CD4-positive, alpha-beta T cell treated with Interleukin-4 for 1 hour (primary cell): ENCODE measurements around the gene SRM.
"Not testable (repeated sequence)": the region's sequence is repeated elsewhere in the genome, so short reads cannot be mapped to it uniquely, and the experiment has no call there.

ENCODE experiments used
- DNase-seq, 2 donors: peaks; one replicate each; pipeline ENCODE4 v3.0.0-alpha.2; 2020 to 2022

The SRM gene

DNA sequence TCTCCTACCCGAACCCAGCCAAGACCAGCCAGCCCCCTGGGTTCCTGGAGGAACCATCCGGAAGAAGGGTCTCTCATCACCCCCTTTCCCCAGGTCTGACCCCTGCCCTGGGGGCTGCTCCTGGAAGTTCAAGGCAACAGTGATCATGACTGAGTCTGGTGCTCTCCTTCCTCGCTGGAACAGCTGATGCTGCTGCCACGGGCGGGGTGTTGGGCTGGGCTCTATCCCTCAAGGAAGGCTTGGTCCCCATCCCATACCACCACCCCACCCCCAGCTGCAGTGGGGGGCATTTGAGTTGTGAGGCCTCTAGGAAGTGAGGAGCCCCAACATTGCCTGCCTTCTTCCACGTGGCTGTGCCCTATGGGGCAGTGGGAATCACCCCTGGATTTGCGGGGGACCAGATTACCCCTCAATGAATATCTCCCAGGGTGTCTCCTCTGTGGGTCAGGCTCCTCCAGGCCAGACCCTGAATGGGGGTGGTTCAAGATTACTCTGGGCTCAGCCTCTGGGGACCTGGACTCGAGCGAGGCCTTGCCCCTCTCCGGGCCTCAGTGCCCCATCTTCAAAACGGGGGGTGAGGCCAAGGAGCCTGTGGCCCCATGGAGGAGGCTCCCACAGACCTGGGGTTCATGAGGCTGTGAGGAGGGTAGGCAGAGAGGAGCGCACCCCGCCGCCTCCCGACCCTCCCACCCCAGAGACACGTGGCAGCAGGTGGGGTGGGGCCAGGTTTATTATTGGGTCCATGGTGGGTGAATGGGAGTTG lies 15.6 kb downstream of the SRM start:
- DNase-seq, result no peak

DNA sequence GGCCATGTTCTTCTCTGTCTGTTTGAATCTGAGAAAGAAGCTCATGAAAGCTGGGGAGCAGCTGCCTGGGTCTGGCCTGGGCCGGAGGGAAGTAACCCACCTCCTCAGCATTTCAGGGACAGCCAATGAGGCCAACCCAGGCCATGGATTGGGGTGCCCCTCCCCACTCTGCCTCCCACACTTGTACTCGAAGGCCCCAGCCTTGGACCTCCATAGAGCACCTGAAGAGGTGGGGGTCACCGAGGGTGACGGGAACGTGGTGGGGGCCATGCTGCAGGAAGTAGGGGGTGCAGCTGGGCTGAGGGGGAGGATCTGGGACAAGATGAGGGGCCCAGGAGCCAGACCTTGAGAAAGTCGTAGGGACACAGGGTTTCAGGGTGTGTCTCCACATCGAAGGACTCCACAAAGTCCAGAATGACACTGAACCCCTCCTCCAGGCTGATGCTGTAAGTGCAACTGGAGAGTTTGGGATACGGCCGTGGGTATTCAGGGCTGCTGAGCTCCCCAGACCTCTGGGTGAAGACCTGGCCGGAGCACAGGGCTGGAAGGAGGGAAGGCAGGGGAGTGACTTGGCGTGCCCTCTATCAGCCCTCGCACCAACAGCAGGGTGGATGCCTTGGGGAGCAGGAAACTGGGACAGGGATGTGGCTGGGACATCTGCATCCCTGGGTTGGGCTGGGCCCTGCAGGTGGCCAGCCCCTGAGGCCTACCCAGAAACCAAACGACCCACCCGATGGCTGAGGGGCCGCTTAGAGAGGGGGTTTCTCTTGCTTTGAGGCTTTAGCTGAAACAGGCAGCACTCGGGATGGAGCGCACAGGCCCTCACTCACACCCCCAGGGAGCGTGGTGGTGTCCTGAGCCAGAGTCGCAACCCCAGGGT lies 16.6 kb downstream of the SRM start:
- no peak for DNase-seq

DNA sequence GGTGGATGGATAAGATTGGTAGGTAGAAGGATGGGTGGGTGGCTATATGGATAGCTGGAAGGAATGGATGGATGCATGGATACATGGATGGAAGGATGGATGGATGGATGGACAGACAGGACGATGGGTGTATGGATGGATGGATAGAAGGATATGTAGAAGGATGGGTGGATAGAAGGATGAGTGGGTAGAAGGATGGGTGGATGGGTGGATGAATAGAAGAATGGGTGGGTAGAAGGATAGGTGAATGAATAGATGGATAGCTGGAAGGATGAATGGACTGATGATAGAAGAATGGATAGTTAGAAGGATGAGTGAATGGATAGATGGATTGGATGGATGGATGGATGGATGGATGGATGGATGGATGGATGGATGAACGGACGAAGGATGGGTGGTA lies 17.8 kb downstream of the SRM start:
- DNase-seq, result no peak

GRCh38 chr1:11041048-11041447 lies 18.8 kb downstream of the SRM start:
- DNase-seq, result no peak

DNA sequence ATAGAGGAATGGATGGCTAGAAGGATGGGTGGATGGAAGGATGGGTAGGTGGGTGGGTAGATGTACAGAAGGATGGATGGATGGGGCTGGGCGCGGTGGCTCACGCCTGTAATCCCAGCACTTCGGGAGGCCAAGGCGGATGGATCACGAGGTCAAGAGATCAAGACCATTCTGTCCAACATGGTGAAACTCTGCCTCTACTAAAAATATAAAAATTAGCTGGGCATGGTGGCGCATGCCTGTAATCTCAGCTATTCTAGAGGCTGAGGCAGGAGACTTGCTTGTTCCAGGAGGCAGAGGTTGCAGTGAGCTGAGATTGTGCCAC lies 19.8 kb downstream of the SRM start:
- DNase-seq, result not testable (repeated sequence)

GRCh38 chr1:11039351-11040104 lies 20.3 kb downstream of the SRM start:
- DNase-seq, result no peak

DNA sequence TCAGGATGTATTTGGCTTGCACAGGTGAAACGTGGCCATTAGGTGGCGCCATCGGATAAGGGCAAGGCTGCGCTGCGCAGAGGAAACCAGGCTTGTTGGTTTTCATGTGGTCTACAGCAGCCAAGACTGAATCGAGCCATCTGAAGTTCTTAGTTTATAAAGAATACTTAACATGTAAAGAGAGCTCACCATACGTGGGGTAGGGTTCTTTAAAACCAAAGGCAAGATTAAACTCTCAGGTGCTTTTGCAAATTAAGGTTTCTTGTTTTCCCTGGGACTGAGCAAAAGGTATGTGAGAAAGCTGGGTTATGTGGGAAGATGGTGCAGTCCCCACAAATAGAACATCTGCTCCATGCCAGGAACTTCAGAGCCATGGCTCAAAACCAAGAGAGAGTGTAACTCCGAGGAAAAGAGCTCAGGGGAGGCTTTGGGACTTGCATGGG lies 22.1 kb downstream of the SRM start:
- DNase-seq, result peak; percentile 88 to 89

- DNase-seq, result not testable (repeated sequence)
Measured at GRCh38 chr1:11037019-11037739, 22.6 kb downstream of the SRM start.

GRCh38 chr1:11031624-11032262 lies 28.1 kb downstream of the SRM start:
- DNase-seq, result no peak

DNA sequence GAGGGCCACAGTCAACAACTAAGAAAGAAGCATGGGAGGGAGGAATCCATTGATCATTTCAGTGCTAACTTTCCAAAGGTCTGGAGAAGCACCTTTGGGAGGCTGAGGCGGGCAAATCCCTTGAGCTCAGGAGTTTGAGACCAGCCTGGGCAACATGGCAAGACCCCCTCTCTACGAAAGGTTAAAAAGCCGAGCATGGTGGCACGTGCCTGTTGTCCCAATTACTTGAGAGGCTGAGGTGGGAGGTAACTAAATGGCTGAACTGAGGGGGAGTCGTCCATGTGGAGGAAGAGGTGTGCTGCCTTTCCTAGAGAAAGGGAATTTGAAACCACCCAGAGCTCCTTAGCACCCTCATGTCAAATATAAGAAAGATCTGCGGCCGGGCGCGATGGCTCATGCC lies 29.0 kb downstream of the SRM start:
- DNase-seq, result no peak

DNA sequence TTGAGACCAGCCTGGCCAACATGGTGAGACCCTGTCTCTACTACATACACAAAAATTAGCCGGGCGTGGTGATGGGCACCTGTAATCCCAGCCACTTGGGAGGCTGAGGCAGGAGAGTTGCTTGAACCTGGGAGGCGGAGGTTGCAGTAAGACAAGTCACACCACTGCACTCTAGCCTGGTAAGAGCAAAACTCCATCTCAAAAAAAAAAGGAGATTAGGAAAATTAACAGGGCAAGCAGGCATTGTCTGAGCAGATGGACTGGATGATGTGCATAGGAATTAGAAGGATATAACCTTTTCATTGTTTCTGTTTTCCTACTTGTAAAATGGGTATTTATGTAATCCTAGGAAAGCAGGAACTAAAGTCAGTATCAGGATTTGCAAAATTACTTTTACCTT lies 31.8 kb downstream of the SRM start:
- no peak for DNase-seq

- no peak for DNase-seq
Measured at GRCh38 chr1:11027316-11027715, 32.5 kb downstream of the SRM start.

DNA sequence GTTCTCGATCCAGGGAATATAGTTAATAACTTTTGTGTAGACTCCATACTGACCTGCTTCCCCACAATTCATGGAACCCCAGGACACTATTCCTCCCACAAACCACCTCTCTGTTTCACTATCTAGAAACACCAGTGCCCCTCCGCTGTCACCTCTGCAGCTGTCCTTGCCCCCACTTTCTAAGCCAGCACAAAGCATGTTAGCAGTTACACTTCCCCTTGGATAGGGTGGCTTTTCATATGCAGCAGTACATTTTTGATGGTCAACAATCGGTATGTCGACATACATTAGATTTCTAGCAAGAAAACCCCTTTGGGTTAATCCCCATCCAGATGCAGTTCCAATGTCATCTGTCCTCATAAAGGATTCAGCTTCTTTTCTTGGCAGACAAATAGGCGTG lies 32.9 kb downstream of the SRM start:
- DNase-seq, result no peak

- DNase-seq, result no peak
Measured at GRCh38 chr1:11026052-11026451, 33.8 kb downstream of the SRM start.

DNA sequence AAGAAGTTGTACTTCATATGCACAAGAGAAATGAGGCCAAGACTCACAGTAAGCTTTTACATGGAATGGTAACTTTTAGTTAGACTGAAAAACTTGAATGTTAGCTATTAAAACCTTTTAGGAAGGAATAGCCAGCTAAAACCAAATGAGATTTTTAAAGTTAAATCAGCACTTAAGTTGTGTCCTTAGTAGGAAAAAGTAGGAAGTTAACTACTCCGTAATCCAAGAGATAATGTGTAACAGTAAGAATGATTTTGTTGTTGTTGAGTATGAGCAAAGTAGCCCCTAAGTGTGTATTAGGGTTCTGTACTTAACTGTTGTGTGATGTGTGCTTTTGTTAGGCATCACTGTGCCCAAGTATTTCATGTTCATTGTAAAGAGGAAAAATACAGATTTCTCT lies 34.2 kb downstream of the SRM start:
- no peak for DNase-seq

DNA sequence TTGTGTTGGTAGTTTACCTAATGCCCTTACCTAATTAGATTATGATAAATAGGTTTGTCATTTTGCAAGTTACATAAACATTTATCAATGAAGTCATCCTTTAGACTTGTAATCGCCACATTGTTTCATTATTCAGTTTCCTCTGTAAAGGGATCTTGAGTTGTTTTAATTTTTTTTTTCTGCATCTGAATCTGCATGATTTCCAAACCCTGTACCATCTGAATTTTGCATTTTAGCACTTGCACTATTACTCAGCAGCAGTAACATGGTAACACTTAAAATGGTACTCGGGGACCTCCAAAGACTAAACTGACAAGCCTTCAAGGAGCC lies 35.0 kb downstream of the SRM start:
- DNase-seq, result no peak

DNA sequence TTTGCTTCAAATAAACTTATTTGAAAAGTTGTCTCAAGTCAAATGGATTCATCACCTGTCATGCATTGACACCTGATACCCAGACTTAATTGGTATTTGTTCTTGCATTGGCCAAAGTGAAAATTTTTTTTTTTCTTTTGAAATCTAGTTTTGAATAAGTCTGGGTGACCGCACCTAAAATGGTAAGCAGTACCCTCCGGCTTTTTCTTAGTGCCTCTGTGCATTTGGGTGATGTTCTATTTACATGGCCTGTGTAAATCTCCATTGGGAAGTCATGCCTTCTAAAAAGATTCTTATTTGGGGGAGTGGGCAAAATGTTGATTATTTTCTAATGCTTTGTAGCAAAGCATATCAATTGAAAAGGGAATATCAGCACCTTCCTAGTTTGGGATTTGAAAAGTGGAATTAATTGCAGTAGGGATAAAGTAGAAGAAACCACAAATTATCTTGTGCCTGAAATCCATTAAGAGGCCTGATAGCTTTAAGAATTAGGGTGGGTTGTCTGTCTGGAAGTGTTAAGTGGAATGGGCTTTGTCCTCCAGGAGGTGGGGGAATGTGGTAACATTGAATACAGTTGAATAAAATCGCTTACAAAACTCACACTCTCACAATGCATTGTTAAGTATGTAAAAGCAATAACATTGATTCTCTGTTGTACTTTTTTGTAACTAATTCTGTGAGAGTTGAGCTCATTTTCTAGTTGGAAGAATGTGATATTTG lies 35.5 kb downstream of the SRM start:
- DNase-seq, result no peak

GRCh38 chr1:11023201-11023600 lies 36.6 kb downstream of the SRM start:
- no peak for DNase-seq

- DNase-seq, result no peak
Measured at GRCh38 chr1:11019971-11020370, 39.8 kb downstream of the SRM start.

GRCh38 chr1:11019358-11019757 lies 40.5 kb downstream of the SRM start:
- DNase-seq, result not testable (repeated sequence)

GRCh38 chr1:11013160-11013531 lies 46.7 kb downstream of the SRM start:
- no peak for DNase-seq
